Neutrophil (primary cell): Measurements from ENCODE around the gene TMTC2.
"Not testable (repeated sequence)": the region's sequence is repeated elsewhere in the genome, so short reads cannot be mapped to it uniquely, and the experiment has no call there.

Experiments
- H3K27ac ChIP-seq: fragments of 200-600 bp; sonication (generic); 2 replicates; pipeline ENCODE4 v1.5.1; 2016; ENCODE audit warnings: mild to moderate bottlenecking, moderate library complexity
- H3K27me3 ChIP-seq: fragments of 200-600 bp; sonication (generic); 2 replicates; pipeline ENCODE4 v1.6.0; 2016; ENCODE audit warnings: mild to moderate bottlenecking
- H3K36me3 ChIP-seq: fragments of 200-600 bp; sonication (generic); 2 replicates; pipeline ENCODE4 v1.5.1; 2017
- H3K4me1 ChIP-seq, 2 experiments: fragments of 200-600 bp in 1 of 2; sonication (generic) in 1 of 2; 1 replicate in 1 of 2; 2 replicates in 1 of 2; pipeline versions ENCODE4 v1.5.1 to v1.6.1; 2013 to 2016; ENCODE audit warnings: low read depth in 1 of 2, low read length in 1 of 2, mild to moderate bottlenecking in 1 of 2, moderate library complexity in 1 of 2; ENCODE audit not compliant: control insufficient read depth in 1 of 2, insufficient read depth in 1 of 2
- H3K4me3 ChIP-seq, 2 experiments: fragments of 200-600 bp in 1 of 2; sonication (generic) in 1 of 2; 1 replicate in 1 of 2; 2 replicates in 1 of 2; pipeline ENCODE4 v1.5.1; 2013 to 2016; ENCODE audit warnings: low read depth in 1 of 2, low read length in 1 of 2, mild to moderate bottlenecking in 1 of 2, moderate library complexity in 1 of 2
- H3K9me3 ChIP-seq: fragments of 200-600 bp; sonication (generic); 2 replicates; pipeline ENCODE4 v1.5.1; 2016
- TF ChIP-seq, protein P1 (sequence below): fragments of 200-600 bp; sonication (generic); IDR thresholded peaks from 2 replicates; pipeline ENCODE4 v1.5.1; 2016; ENCODE audit warnings: antibody characterized with exemption

The TMTC2 gene

DNA sequence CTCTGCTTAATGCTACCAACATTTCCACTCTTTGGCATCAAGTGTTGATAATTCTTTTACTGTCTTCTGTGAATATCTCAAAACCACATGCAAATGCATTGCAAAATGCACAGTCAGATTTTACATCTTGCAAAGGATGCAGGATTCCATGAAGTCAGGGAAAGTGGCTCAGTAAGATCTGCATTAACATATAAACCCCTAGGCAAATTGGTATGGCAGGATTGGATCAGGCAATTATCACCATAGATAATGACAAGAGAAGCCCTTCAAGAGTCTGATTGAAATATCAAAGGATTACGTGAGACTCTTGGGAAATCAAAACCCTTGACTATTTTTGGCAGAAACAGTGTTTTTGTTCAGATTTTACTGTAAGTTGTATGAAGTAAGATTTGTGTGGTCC, 71.0 kb downstream of the TMTC2 start:
- H3K27me3 ChIP-seq, result no peaks in the 10 kb centered on the region
- TF ChIP-seq, protein P1, sequence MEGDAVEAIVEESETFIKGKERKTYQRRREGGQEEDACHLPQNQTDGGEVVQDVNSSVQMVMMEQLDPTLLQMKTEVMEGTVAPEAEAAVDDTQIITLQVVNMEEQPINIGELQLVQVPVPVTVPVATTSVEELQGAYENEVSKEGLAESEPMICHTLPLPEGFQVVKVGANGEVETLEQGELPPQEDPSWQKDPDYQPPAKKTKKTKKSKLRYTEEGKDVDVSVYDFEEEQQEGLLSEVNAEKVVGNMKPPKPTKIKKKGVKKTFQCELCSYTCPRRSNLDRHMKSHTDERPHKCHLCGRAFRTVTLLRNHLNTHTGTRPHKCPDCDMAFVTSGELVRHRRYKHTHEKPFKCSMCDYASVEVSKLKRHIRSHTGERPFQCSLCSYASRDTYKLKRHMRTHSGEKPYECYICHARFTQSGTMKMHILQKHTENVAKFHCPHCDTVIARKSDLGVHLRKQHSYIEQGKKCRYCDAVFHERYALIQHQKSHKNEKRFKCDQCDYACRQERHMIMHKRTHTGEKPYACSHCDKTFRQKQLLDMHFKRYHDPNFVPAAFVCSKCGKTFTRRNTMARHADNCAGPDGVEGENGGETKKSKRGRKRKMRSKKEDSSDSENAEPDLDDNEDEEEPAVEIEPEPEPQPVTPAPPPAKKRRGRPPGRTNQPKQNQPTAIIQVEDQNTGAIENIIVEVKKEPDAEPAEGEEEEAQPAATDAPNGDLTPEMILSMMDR, result no peak
- H3K36me3 ChIP-seq, result no peaks in the 10 kb centered on the region
- H3K9me3 ChIP-seq, result no peaks in the 10 kb centered on the region
- no peak overlapping the region for H3K27ac ChIP-seq
- no peaks in the 10 kb centered on the region for H3K4me1 ChIP-seq
- H3K4me3 ChIP-seq, result no peak overlapping the region

DNA sequence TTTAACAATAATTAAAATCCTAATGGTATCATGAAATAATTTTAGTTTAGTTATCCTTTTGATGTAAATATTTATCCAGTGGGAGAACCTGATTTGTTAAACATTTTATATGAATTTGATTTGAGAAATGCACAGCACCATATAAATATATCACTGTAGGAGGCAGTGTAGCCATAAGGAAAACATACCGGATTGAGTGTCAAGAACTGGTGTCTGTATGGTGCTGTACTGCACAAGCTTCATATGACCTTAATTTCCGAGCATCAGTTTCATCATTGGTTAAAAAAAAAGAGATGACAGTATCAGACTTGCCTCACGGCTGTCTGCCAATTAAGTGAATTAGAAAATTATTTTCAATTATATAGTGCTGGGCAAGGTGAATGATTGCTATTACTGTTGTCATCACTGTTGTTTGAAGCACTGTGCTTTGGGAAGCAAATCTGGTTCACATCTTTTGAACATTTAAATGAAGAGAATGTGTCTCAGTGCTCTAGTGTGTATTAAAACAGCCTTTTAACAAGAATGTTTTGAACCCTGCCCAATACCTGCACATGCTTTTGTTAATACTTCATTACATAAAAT, 72.1 kb downstream of the TMTC2 start:
- H3K27ac ChIP-seq, result no peak overlapping the region
- H3K4me1 ChIP-seq, result no peaks in the 10 kb centered on the region
- TF ChIP-seq, protein P1, result no peak
- H3K36me3 ChIP-seq, result no peaks in the 10 kb centered on the region
- no peaks in the 10 kb centered on the region for H3K27me3 ChIP-seq
- H3K9me3 ChIP-seq, result no peaks in the 10 kb centered on the region
- H3K4me3 ChIP-seq, result no peak overlapping the region

DNA sequence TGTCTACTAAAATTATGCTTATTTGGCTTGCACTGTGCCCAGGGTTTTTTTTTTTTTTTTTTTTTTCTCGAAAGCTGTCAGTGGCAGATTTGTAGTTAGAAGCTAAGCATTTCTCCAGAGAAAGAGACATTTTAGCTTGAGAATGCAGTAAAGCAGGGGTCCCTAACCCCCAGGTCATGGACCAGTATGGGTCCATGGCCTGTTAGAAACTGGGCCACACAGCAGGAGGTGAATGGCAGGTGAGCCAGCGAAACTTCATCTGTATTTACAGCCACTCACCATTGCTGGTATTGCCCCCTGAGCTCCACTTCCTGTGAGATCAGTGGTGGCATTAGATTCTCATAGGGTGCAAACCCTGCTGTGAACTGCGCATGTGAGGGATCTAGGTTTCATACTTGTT, 73.7 kb downstream of the TMTC2 start:
- Histone ChIP-seq H3K27ac (no peak overlapping the region), H3K4me1 (no peaks in the 10 kb centered on the region), H3K36me3 (no peaks in the 10 kb centered on the region), H3K27me3 (no peaks in the 10 kb centered on the region), H3K9me3 (no peaks in the 10 kb centered on the region), H3K4me3 (no peak overlapping the region)
- TF ChIP-seq, protein P1, result no peak

DNA sequence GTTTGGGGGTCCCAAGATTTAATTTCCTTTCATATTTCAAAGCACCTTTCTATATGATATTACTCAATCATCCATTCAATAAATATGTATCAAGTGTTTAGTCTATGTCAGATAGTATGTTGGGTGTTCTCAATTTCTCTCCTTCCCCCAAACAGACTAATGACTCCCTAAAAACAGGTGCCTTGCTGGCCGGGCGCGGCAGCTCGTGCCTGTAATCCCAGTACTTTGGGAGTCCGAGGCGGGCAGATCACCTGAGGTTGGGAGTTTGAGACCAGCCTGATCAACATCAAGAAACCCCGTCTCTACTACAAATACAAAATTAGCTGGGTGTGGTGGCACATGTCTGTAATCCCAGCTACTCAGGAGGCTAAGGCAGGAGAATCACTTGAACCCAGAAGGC, 78.5 kb downstream of the TMTC2 start:
- not testable (repeated sequence) for H3K36me3 ChIP-seq, H3K9me3 ChIP-seq, H3K27ac ChIP-seq

DNA sequence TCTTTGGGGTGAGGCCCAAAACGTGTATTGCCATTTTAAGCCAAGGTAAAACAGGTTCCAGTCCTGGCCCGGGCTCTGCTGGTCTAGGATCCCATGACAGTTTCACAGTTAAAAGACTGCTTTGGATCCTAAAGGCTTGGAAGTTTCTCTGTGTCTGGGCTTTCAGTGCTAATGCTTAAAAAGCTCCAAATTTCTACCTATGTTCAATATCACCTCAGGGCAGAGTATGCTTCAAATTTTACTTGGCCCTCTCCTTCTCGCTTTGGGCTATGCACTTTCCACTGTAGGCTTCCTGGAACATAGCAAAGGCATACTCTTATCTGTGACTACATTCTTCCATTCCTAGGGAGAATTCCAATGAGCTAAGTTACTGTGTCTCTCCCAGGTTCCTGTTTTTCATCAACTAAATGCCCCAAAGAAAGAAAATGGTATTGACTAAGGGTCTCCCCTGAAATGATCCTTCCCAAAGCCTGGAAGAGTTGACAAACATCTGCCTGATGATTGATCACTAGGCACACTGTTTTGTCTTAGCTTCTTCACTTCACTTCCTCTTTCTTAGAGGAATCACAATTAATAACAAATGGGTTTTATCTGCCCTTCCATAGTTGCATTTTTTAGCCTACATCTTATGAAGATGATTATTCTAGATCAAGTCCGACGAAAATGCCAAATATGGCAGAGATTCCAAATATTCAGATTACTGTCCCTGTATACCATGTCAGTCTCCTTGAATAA, 79.4 kb downstream of the TMTC2 start:
- no peaks in the 10 kb centered on the region for H3K36me3 ChIP-seq
- no peaks in the 10 kb centered on the region for H3K4me1 ChIP-seq
- H3K9me3 ChIP-seq, result no peaks in the 10 kb centered on the region
- TF ChIP-seq, protein P1, result no peak
- no peak overlapping the region for H3K4me3 ChIP-seq
- no peak overlapping the region for H3K27ac ChIP-seq
- H3K27me3 ChIP-seq, result no peaks in the 10 kb centered on the region

More for the DNA sequence above, 78.5 kb downstream of the TMTC2 start:
- H3K27me3 ChIP-seq, H3K4me1 ChIP-seq, H3K4me3 ChIP-seq: not testable (repeated sequence)

DNA sequence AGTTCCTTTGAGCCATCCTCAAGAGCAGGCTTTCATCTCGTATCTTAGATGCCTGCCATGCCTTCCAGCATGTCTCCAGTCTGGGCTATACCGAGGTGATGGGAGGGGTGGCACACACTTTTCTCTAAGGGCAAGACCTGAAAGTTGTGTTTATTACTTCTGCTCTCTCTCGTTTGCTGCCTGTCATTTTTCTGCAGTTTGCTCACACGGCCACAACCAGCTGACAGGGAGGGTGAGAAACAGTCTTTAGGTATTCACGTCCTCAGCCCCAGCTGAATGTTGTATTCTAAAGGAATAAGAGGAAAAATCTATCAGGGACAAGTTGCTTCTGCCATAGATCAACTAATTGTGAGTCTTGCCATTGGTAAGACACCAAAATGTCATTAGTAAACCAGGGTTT, 88.0 kb downstream of the TMTC2 start:
- Histone ChIP-seq H3K27ac (no peak overlapping the region), H3K4me1 (no peaks in the 10 kb centered on the region), H3K36me3 (no peaks in the 10 kb centered on the region), H3K9me3 (no peaks in the 10 kb centered on the region), H3K4me3 (no peak overlapping the region), H3K27me3 (no peaks in the 10 kb centered on the region)
- TF ChIP-seq, protein P1, result no peak
